Cardiac fibroblast (primary cell): ENCODE data around the gene TRMT1.
"Not testable (repeated sequence)": the region's sequence is repeated elsewhere in the genome, so short reads cannot be mapped to it uniquely, and the experiment has no call there.

Experiments used
- DNase-seq, 2 donors: peaks; one replicate each; pipeline versions ENCODE4 v3.0.0 to v3.0.0-alpha.2; 2010; ENCODE audit warnings: low read depth in 2 of 2
- H3K4me3 ChIP-seq, 2 donors: replicated peaks in 1 of 2; 1 replicate in 1 of 2; 2 replicates in 1 of 2; pipeline ENCODE4 v1.5.1; 2011; ENCODE audit warnings: low read depth in 2 of 2, low read length in 2 of 2, mild to moderate bottlenecking in 2 of 2, moderate library complexity in 1 of 2
- CTCF ChIP-seq: IDR thresholded peaks from one replicate; pipeline ENCODE4 v1.5.1; 2011; ENCODE audit warnings: low read depth, mild to moderate bottlenecking, low read length, inconsistent platforms

The TRMT1 gene

GRCh38 chr19:13149628-13150186, 33.2 kb upstream of the TRMT1 start:
- peak overlapping the region; percentile 82 to 93 for H3K4me3 ChIP-seq
- DNase-seq = peak; percentile 52 to 53
- no peak for TF ChIP-seq CTCF

- not testable (repeated sequence) for DNase-seq
- peak overlapping the region; percentile 82 to 93 for H3K4me3 ChIP-seq
Observed at GRCh38 chr19:13149173-13149627, 32.7 kb upstream of the TRMT1 start.

GRCh38 chr19:13146763-13147563, 30.4 kb upstream of the TRMT1 start:
- H3K4me3 ChIP-seq = no peak overlapping the region
- peak; percentile 57 to 79 for DNase-seq

GRCh38 chr19:13139633-13140311, 23.2 kb upstream of the TRMT1 start:
- TF ChIP-seq CTCF = no peak
- H3K4me3 ChIP-seq = no peak overlapping the region

More at GRCh38 chr19:13146763-13147563, 30.4 kb upstream of the TRMT1 start:
- no peak for TF ChIP-seq CTCF

GRCh38 chr19:13138916-13139198, 22.3 kb upstream of the TRMT1 start:
- no peak for DNase-seq
- no peak for TF ChIP-seq CTCF
- no peak overlapping the region for H3K4me3 ChIP-seq

More at GRCh38 chr19:13139633-13140311, 23.2 kb upstream of the TRMT1 start:
- no peak for DNase-seq

- H3K4me3 ChIP-seq = no peak overlapping the region
- TF ChIP-seq CTCF = no peak
- no peak for DNase-seq
Observed at GRCh38 chr19:13138171-13138915, 21.8 kb upstream of the TRMT1 start.
